Endometrium (tissue), 2 donors: ENCODE measurements around the gene OR1S1.
A peak's percentile ranks its signal among the peaks of the same experiment; 100 is the strongest.
"Not testable (repeated sequence)": the region's sequence is repeated elsewhere in the genome, so short reads cannot be mapped to it uniquely, and the experiment has no call there.

Experiments
- FAIRE-seq: peaks from 2 replicates; lab custom pipeline; 2012; peaks lifted over from hg19 to GRCh38; lab: Jason Lieb, UNC
- donor health status: control.
- donor health status: control.

OR1S1 gene

DNA sequence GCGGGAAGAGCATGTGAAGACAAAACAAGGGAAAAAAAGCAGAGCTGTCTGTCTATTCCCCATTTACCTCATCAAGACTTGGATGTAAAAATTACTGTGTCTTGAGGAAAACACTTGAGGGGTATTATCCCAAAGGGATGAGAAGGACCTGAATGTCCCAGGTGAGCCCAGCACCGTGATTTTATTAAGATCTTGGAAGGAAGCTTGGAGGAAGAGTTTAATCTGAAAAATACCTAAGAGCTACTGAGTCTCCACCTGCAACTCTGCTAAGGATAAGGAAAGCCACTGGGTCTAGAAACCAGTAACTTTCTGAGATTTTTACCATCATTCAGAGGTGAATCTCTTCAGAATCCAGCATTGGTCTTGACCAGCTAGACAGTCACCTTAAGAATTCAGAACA, at the start of gene OR1S1:
Gene OR1S1, plus strand, starts transcription at position 301 of the 400 bp plus-strand sequence.
- FAIRE-seq, result not testable (repeated sequence)

DNA sequence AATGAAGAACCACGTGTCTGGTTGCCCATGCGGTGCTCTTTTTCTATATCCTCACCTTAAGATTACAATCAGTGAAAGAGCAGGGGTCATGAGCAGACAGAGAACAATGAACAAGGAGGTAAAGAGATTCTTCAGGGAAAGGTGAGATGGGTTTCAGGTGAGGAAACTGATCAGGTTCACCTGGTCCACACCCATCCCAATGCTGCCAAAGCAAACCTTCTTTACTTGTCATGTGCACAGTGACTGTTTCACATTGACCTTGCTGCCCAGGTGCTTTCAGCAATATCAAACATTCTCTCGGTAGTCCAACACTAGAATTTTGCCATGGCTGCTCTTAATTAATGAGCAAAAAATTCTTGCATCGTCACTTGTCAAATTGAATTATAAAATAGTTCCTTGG, 48.1 kb upstream of the OR1S1 start:
- FAIRE-seq, result no peak

DNA sequence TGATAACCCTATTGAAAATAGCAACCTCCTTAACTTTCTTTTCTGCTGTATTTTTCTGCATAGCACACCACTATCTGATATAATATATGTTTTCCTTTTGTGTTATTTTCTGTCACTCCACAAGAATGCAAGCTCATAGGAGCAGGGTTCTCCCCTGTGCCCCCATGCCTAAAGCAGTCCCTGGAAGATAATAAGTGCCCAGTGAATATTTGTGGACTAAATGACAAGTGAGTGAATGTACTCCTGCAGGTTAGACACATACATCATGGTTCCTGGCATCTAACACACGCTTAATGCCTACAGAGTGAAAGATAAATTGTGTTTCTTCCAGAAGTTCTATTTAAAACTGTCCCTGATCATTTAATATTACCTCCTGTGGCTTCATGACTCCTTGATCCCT, 47.5 kb upstream of the OR1S1 start:
- FAIRE-seq, result no peak

DNA sequence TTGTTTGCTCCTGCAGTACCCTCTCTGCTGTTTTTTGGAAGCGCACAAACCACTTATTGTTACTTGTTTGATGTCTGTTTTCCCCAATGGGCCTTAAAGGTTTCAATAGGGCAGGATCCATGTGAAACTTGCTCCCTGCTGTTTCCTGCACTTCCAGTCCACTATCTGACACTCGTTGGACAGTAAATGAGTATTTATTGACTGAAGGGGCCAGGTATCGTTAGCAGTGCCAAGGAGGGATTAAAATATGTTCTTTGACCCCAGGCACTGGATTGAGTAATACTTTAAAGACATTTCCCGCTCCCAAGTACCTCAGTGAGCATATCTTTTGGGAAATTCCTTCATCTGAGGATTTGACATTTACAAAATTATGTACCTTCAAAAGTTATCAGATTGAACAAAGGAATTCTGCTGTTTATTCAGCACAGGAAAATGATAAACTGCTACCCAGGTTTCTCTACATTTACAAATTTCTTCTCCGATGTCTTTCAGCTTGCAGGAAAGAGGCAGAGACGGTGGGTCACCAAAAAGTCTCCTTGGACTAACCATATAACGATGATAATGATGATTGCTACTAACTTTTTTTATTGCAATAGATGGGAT, 46.9 kb upstream of the OR1S1 start:
- FAIRE-seq, result no peak

DNA sequence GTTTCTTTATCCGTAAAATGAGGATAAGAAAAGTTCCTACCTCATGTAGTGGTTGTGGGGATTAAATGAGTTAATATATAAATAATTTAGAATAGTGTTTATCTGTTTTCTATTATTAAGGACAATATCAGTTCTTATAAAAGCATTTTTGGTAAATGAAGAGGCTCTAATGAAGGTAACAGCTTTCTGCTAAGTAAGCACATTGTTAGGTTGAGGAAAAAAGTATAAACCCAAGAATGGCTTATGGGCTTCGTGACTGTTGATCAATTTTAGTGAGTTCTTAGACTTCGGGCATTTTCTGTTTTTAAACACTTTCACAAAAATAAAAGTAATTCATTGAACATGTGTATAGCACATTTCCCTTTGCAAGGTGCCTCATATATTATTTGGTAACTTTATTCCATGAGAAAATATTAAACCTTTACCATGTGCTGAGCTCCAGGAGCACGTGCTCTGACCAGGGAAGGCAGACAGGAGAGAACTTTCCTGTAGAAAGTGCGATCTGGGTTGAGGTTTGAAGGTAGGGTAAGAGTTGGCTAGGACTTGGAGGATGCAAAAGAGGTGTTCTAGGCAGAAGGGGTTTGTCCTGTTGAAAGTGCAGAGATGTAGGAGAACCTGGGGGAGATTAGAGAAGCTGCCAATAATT, 35.0 kb upstream of the OR1S1 start:
- no peak for FAIRE-seq

DNA sequence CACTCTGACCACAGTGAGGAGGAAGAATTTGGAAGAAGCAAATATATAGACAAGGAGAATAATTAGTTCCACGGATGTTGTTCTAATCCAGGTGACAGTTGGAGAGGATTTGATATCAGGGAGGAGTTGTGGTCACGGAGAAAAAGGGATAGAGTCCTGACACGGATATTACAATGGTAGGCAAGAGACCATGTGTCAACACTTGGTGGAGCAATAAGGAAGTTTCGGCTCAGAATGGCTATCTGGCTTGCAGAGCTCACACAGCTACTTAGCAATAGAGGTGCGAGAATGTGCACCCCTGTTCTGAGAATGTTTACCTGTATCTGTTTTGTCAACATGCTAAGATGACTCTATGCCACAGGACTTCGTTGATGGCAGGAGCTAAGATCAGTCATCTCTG, 34.1 kb upstream of the OR1S1 start:
- no peak for FAIRE-seq

DNA sequence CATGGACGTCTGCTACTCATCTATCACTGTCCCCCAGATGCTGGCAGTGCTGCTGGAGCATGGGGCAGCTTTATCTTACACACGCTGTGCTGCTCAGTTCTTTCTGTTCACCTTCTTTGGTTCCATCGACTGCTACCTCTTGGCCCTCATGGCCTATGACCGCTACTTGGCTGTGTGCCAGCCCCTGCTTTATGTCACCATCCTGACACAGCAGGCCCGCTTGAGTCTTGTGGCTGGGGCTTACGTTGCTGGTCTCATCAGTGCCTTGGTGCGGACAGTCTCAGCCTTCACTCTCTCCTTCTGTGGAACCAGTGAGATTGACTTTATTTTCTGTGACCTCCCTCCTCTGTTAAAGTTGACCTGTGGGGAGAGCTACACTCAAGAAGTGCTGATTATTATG, 32.9 kb upstream of the OR1S1 start:
- no peak for FAIRE-seq

DNA sequence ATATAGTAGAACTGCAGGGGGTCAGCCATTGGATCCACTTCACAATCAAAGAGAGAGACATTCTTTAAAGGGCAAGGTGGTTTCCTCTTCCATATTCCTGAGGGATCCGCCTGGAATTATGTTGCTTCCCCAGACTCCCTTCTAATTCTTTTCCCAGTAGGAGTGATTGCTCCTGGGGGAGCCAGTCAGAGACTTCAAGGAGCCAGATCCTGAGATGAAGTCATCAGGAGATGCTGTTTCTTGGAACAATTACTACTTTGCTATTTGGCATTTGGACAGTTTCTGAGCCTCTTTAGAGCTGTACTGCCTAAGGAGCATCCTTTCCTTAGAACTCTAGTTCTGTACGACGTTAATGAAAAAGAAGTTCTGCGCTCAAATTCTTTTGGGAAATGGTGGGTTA, 25.6 kb upstream of the OR1S1 start:
- FAIRE-seq, result no peak

DNA sequence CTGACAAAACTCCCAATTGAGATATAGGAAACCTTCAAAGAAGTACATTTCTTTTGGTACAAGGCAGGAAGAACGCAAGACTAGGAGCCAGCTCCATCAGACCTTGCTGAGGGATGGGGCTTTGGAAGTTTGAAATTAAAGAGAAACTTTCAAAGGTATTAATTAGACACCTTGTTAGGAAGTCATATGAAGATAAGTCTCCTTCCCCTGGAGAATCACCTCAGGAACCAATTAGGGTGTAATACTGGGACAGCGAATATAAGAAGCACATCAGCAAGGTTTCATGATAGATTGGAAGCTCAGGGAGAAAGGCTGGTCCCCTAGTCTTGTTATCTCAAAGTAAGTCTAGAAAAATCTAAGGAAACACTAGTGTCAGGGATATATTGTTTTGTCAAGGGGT, 23.8 kb upstream of the OR1S1 start, which contains the start of gene OR9Q2:
Gene OR9Q2, plus strand, starts transcription at position 301 of the 400 bp plus-strand sequence. CDS start 1,421 bp downstream, outside the sequence.
- no peak for FAIRE-seq

DNA sequence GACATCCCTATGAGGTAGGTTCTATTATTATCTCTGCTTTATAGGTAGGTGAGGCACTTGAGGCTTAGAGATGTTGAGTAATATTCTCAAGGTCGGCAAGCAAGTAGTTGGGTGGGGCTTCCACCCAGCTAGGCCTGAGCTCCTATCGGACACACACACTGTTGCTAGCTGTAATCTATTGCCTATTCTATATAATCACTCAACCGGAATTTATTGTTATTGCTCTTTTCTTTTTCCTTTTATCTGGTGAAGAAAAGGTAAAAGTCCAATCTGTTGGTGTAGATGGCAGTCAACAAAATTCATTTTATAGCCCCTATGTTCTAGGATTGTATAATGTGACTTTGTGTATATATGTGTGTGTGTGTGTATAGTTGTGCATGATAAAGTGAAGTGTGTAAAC, 20.3 kb upstream of the OR1S1 start:
- no peak for FAIRE-seq

DNA sequence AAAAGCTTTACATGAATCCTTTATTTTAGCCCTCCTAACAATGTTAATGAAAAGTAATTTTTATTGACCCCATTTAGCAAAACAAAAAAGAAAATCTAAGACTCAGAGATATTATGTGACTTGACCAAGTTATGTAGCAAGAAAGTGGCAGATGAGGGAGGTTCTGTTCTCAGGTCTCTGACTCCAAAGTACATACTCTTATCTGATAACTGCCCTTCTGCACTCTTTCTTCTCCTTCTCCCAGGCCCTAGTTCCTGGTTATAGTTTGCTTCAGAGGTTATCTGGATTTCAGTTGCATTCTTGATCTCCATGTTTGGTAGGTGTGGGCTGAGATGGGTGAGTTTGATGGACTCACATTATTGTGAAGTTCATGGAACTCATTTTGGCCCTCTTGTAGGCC, 19.1 kb upstream of the OR1S1 start:
- no peak for FAIRE-seq

DNA sequence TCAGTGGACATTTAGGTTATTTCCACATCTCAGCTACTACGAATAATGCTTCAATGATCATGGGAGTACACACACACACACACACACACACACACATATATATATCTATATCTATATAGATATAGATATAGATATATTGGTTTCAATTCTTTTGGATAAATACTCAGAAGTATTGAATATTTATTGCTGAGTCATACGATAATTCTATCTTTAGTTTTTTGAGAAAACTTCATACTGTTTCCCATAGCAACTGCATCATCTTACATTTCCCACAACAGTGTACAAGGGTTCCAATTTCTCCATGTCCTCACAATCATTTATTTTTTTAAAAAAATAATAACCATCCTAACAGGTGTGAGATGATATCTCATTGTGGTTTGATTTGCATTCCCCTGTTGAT, 16.6 kb upstream of the OR1S1 start:
- no peak for FAIRE-seq

DNA sequence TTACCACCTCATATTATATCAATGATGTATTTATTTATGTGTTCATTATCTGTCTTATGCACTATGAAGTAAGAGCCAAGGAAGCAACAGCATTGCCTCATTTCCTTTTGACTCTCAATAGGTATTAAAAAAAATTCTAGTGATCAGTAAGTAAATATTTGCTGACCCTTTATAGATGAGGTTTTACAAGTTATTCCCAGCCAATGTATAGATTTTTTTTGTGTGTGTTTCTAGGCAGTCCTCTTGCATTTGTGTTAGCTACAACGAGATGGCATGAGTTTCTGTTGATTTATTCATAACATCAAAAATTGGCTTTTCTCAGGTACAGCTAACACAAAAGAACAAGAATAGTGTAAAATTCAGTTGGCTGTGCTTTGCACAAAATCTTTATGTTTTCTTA, 13.2 kb upstream of the OR1S1 start:
- no peak for FAIRE-seq

DNA sequence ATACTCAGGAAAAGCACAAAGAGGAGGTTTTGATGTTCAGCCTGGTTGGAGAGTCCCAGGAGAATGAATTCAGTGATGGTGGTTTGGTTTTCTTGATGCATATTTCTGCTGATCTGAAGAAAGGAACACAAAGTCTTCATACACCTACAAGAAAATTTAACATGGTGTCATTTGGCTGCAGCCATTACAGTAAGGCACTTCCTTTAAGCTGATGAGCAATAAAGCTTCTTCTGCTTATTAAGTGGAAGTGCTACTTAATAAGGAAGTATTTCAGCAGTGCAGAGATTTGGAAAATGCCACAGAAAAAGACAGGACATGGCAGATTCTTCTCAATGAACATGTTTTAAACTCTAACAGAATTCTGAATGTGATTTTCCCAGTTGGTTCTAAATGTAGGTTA, 8.5 kb upstream of the OR1S1 start, which contains the start of gene OR1S2:
Gene OR1S2, minus strand, starts transcription at position 101 of the 400 bp plus-strand sequence. Its CDS starts 0 bp downstream, at position 101.
- no peak for FAIRE-seq

DNA sequence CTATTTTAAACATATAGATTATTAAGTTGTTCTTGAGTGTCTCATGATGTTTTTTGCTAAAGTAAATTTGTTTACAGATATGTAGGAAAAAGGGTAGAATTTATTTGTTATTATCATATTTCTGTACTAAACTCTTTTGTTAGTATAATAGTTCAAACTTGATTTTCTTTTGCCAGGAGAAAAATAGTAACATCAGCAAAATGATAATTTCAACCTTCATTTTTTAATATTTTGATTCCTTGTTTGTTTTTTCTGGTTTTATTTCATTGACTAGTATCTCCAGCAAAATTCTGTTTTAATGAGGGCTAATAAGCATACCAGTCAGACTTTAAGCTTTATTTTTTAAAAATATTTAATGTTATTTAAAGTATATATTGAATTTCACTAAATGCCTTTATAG, 4.0 kb downstream of the OR1S1 start:
- peak; percentile 60 for FAIRE-seq

DNA sequence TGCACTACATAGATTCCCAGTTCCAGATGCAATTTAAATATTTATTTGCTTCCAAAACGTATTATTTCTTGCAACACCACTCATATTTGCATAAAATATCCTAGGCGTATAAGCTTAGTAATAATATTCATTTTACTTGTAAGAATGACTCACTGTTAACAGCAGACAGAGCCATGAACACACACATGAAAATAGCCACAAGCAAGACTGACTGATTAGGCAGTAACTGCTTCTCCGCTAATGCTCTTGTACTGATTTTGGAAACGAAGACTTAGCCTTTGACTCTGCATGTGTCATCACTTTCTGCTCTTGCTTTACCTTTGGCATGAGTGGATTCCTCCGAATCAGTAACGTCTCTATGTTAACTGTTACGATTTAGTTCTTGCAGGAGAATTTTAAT, 10.2 kb downstream of the OR1S1 start:
- FAIRE-seq, result no peak

DNA sequence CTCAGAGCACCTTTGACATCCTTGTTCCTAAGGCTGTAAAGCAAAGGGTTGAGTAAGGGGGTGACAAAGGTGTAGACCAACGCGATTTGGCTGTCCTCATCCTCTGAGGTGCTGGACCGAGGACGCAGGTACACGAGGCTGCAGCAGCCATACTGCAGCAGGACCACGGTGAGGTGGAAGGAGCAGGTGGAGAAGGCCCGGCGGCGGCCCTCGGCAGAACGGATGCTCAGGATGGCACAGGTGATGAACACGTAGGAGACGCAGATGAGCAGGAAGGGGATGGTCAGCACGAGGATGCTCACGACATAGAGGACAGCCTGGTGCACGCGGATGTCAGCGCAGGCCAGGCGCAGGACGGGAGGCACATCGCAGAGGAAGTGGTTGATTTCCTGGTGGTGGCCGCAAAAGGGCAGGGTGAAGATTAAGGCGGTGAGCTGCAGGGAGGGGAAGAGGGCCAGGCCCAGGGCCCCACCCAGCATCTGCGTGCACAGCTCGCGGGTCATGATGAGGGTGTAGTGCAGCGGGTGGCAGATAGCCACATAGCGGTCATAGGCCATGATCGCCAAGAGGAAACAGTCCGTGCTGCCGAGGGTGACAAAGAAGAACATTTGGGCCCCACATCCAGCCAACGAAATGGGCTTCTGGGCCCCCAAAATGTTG, 15.6 kb downstream of the OR1S1 start:
- no peak for FAIRE-seq

DNA sequence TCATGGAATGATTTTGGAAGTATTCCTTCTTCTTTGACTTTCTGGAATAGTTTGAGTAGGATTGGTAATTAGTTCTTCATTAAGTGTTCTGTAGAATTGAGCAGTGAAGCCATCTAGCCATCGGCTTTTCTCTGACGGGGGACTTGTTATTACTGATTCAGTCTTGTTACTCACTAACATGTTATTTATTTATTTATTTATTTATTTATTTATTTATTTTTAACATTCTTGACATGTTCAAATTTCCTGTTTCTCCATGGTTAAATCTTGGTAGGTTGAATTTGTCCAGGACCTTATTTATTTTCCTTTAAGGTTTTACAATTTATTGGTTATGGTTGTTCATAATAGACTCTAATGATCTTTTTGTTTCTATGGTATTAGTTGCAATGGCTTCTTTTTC, 31.4 kb downstream of the OR1S1 start:
- no peak for FAIRE-seq

DNA sequence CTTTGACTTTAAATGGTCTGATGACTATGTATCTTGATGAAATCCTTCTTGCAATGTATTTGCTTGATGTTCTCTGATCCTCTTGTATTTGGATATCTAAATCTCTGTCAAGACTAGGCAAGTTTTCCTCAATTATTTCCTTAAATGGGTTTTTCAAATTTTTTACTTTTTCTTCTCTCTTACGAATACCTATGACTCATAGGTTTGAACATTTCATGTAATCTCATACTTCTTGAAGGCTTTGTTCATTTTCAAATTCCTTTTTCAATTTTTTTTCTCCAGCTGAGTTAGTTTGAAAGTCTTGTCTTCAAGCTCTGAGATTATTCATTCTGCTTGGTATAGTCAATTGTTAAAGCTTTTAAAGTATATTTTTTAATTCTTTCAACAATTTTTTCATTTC, 42.4 kb downstream of the OR1S1 start:
- no peak for FAIRE-seq

DNA sequence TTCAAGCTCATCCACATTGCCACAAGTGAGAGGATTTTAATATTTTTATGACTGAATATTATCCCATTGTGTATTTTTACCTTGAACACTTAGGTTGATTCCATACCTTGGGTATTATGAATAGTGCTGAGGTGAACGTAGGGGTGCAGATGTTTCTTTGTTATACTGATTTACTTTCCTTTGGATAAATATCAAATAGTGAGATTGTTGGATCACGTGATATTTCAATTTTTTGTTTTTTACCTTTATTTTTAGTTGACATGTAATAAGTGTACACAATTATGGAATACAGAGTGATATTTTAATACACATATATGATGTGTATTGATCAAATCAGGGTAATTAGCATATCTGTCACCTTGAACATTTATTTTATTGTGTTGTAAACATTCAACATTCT, 47.5 kb downstream of the OR1S1 start:
- no peak for FAIRE-seq
